Umbilical cord (tissue), 2 donors: ENCODE results near the gene NUDT17. TPM values are rescaled to one million over a fixed set of nuclear protein-coding genes. Genes with fewer than 3 reads are reported as not detected.

Experiments used
- DNase-seq: peaks from one replicate; pipeline ENCODE4 v3.0.0-alpha.2; 2015; ENCODE audit warnings: low spot score
- total RNA-seq: library from RNA; depleted of rRNA; stranded (reverse); fragments of >200 nt; gene quantifications from one replicate; pipeline ENCODE4 v1.2.3, GENCODE V29; 2014; ENCODE audit warnings: low replicate concordance; ENCODE audit not compliant: insufficient read depth

Gene NUDT17
- total RNA-seq, 1 donor from 2014 or later, result 4.3 TPM

GRCh38 chr1:145889722-145890121 is 44.3 kb downstream of the NUDT17 start:
- DNase-seq, result no peak

GRCh38 chr1:145891143-145891542 is 45.7 kb downstream of the NUDT17 start:
- DNase-seq, result peak; percentile 24

- DNase-seq, result peak; percentile 96
These were observed 46.4 kb downstream of the NUDT17 start for GRCh38 chr1:145891587-145892485.

- DNase-seq, result peak; percentile 87
These were observed 47.2 kb downstream of the NUDT17 start for GRCh38 chr1:145892486-145893087.

- no peak for DNase-seq
These were observed 48.1 kb downstream of the NUDT17 start for GRCh38 chr1:145893306-145894055.

- no peak for DNase-seq
These were observed 50.0 kb downstream of the NUDT17 start for GRCh38 chr1:145895471-145895870.

- no peak for DNase-seq
These were observed 52.5 kb downstream of the NUDT17 start for GRCh38 chr1:145897969-145898368.

Other genes with a start within 250 kb of the NUDT17 start
- 26.0 TPM for gene GPR89A, start 237.6 kb upstream of the NUDT17 start, total RNA-seq
- 16.6 TPM for gene PDZK1, start 138.3 kb upstream of the NUDT17 start, total RNA-seq
- gene CD160, start 126.1 kb upstream of the NUDT17 start, total RNA-seq, result 6.5 TPM
- 29.9 TPM for gene RNF115, start 21.5 kb upstream of the NUDT17 start, total RNA-seq
- 23.1 TPM for gene POLR3C, start 21.4 kb upstream of the NUDT17 start, total RNA-seq
- 10.6 TPM for gene PIAS3, start 13.5 kb downstream of the NUDT17 start, total RNA-seq
- 0.72 TPM for gene ANKRD35, start 40.2 kb downstream of the NUDT17 start, total RNA-seq
- 10.6 TPM for gene ITGA10, start 64.4 kb downstream of the NUDT17 start, total RNA-seq
- gene PEX11B, start 73.1 kb downstream of the NUDT17 start, total RNA-seq, result 34.9 TPM
- 106 TPM for gene RBM8A, start 81.9 kb downstream of the NUDT17 start, total RNA-seq
- 31.5 TPM for gene LIX1L, start 112.4 kb downstream of the NUDT17 start, total RNA-seq
- not detected for gene ANKRD34A, start 118.9 kb downstream of the NUDT17 start, total RNA-seq
- 5.5 TPM for gene POLR3GL, start 119.1 kb downstream of the NUDT17 start, total RNA-seq
- 547 TPM for gene TXNIP, start 150.9 kb downstream of the NUDT17 start, total RNA-seq
- not detected for gene HJV, start 176.1 kb downstream of the NUDT17 start, total RNA-seq